Suprapubic skin (tissue), 4 donors: Measurements from ENCODE around the gene ANO9.

ENCODE experiments used
- POLR2A ChIP-seq, 2 donors: fragments of 450-650 bp; IDR thresholded peaks; one replicate each; pipeline ENCODE4 v1.6.1; 2017; ENCODE audit warnings: antibody characterized with exemption in 2 of 2, mild to moderate bottlenecking in 2 of 2, moderate library complexity in 2 of 2
- POLR2AphosphoS5 ChIP-seq, 3 donors: sonication (generic); formaldehyde crosslinking; IDR thresholded peaks; one replicate each; pipeline ENCODE4 v1.6.1; 2017; ENCODE audit warnings: antibody characterized with exemption in 3 of 3
- TF ChIP-seq, protein P1 (sequence below), 2 donors: fragments of 200-600 bp in 1 of 2; fragments of 450-650 bp in 1 of 2; sonication (generic) in 1 of 2; IDR thresholded peaks; one replicate each; pipeline ENCODE4 v1.5.1; 2016 to 2019; ENCODE audit warnings: antibody characterized with exemption in 2 of 2, mild to moderate bottlenecking in 1 of 2, moderate library complexity in 1 of 2

DNA sequence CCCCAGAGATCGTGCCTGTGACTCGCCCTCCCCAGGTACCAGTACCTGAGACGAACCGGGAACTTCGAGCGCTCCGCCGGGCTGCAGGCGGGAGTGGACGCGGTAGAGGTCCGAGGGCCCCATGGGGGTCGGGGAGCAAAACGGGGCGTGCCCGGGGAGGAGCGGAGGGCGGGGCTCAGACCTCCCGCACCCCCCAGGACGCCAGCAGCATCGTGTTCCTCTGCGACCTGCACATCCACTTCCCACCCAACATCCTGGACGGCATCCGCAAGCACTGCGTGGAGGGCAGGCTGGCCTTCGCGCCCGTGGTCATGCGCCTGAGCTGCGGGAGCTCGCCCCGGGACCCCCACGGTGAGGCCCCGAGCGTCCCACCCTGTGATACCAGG lies 61.7 kb downstream of the ANO9 start:
- TF ChIP-seq POLR2A (IDR thresholded peaks at IDR 0.05): no peak
- no peak for TF ChIP-seq POLR2AphosphoS5 (IDR thresholded peaks at IDR 0.05)
- TF ChIP-seq, protein P1, sequence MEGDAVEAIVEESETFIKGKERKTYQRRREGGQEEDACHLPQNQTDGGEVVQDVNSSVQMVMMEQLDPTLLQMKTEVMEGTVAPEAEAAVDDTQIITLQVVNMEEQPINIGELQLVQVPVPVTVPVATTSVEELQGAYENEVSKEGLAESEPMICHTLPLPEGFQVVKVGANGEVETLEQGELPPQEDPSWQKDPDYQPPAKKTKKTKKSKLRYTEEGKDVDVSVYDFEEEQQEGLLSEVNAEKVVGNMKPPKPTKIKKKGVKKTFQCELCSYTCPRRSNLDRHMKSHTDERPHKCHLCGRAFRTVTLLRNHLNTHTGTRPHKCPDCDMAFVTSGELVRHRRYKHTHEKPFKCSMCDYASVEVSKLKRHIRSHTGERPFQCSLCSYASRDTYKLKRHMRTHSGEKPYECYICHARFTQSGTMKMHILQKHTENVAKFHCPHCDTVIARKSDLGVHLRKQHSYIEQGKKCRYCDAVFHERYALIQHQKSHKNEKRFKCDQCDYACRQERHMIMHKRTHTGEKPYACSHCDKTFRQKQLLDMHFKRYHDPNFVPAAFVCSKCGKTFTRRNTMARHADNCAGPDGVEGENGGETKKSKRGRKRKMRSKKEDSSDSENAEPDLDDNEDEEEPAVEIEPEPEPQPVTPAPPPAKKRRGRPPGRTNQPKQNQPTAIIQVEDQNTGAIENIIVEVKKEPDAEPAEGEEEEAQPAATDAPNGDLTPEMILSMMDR (IDR thresholded peaks at IDR 0.05): no peak
